H9 (cell line): ENCODE data around the gene GXYLT2. TPM values are rescaled to one million over a fixed set of nuclear protein-coding genes. Genes with fewer than 3 reads are reported as not detected.

Experiments
- DNase-seq: peaks from one replicate; pipeline ENCODE4 v3.0.0-alpha.2; 2017
- H2AFZ ChIP-seq: one replicate; pipeline ENCODE4 v1.6.1; 2013; ENCODE audit warnings: mild to moderate bottlenecking, low read length, control low read depth, moderate library complexity
- H2AK5ac ChIP-seq: 2 replicates; pipeline ENCODE4 v1.6.1; 2013; ENCODE audit warnings: low read length, control low read depth, mixed read lengths; ENCODE audit not compliant: insufficient read length
- H2BK120ac ChIP-seq: one replicate; pipeline ENCODE4 v1.6.1; 2013; ENCODE audit warnings: low read depth, mild to moderate bottlenecking, low read length, control low read depth, inconsistent platforms; ENCODE audit not compliant: poor library complexity, severe bottlenecking
- H2BK12ac ChIP-seq: 2 replicates; pipeline ENCODE4 v1.6.1; 2013; ENCODE audit warnings: low read length, control low read depth, mixed read lengths, low read depth; ENCODE audit not compliant: insufficient read length
- H2BK15ac ChIP-seq: 2 replicates; pipeline ENCODE4 v1.6.1; 2013; ENCODE audit warnings: low read depth, low read length, control low read depth
- H2BK20ac ChIP-seq: one replicate; pipeline ENCODE4 v1.6.1; 2013; ENCODE audit warnings: low read depth, mild to moderate bottlenecking, low read length, control low read depth, inconsistent platforms; ENCODE audit not compliant: poor library complexity, severe bottlenecking
- H2BK5ac ChIP-seq: 2 replicates; pipeline ENCODE4 v1.6.1; 2013; ENCODE audit warnings: low read length, control low read depth, mixed read lengths; ENCODE audit not compliant: insufficient read length
- H3K14ac ChIP-seq: 2 replicates; pipeline ENCODE4 v1.6.1; 2013; ENCODE audit warnings: low read length, control low read depth; ENCODE audit not compliant: insufficient read depth
- H3K18ac ChIP-seq: 2 replicates; pipeline ENCODE4 v1.6.1; 2013; ENCODE audit warnings: low read depth, mild to moderate bottlenecking, mixed read lengths, low read length, control low read depth; ENCODE audit not compliant: insufficient read length
- H3K23ac ChIP-seq: 2 replicates; pipeline ENCODE4 v1.6.1; 2013; ENCODE audit warnings: low read length, control low read depth, mixed read lengths, low read depth; ENCODE audit not compliant: insufficient read length
- H3K23me2 ChIP-seq: 2 replicates; pipeline ENCODE4 v1.6.1; 2013; ENCODE audit warnings: low read depth, mild to moderate bottlenecking, mixed read lengths, low read length, control low read depth; ENCODE audit not compliant: insufficient read length, poor library complexity, severe bottlenecking
- H3K27ac ChIP-seq: 2 replicates; pipeline ENCODE4 v1.5.1; 2013; ENCODE audit warnings: low read length, control low read depth, mixed read lengths, low read depth; ENCODE audit not compliant: insufficient read length
- H3K27me3 ChIP-seq: 2 replicates; pipeline ENCODE4 v1.6.1; 2013; ENCODE audit warnings: low read length, control low read depth, inconsistent platforms; ENCODE audit not compliant: insufficient read depth
- H3K4ac ChIP-seq: 2 replicates; pipeline ENCODE4 v1.6.1; 2013; ENCODE audit warnings: low read depth, mild to moderate bottlenecking, control low read depth, inconsistent platforms, low read length, moderate library complexity
- H3K4me1 ChIP-seq: 2 replicates; pipeline ENCODE4 v1.6.1; 2013; ENCODE audit warnings: low read length, control low read depth, inconsistent platforms; ENCODE audit not compliant: insufficient read depth
- H3K4me2 ChIP-seq: 2 replicates; pipeline ENCODE4 v1.6.1; 2013; ENCODE audit warnings: low read length, control low read depth, mixed read lengths; ENCODE audit not compliant: insufficient read length, insufficient read depth
- H3K56ac ChIP-seq: 2 replicates; pipeline ENCODE4 v1.6.1; 2013; ENCODE audit warnings: low read depth, mild to moderate bottlenecking, mixed read lengths, low read length, control low read depth; ENCODE audit not compliant: insufficient read length
- H3K79me1 ChIP-seq: 2 replicates; pipeline ENCODE4 v1.6.1; 2013; ENCODE audit warnings: low read depth, mild to moderate bottlenecking, moderate library complexity, low read length, control low read depth, inconsistent platforms; ENCODE audit not compliant: insufficient read depth, poor library complexity, severe bottlenecking
- H3K79me2 ChIP-seq: 2 replicates; pipeline ENCODE4 v1.6.1; 2013; ENCODE audit warnings: low read length, control low read depth, inconsistent platforms; ENCODE audit not compliant: insufficient read depth
- H3K9ac ChIP-seq: 2 replicates; pipeline ENCODE4 v1.6.1; 2013; ENCODE audit warnings: low read length, control low read depth, mixed read lengths; ENCODE audit not compliant: insufficient read length; ENCODE audit errors: extremely low read depth
- H3K9me3 ChIP-seq: one replicate; pipeline ENCODE4 v1.6.1; 2013; ENCODE audit warnings: low read depth, low read length, inconsistent platforms; ENCODE audit not compliant: control insufficient read depth
- H3T11ph ChIP-seq: one replicate; pipeline ENCODE4 v1.6.1; 2013; ENCODE audit warnings: mild to moderate bottlenecking, low read length, control low read depth, inconsistent platforms
- H4K20me1 ChIP-seq: one replicate; pipeline ENCODE4 v1.6.1; 2013; ENCODE audit not compliant: control insufficient read depth, insufficient read length, insufficient read depth
- H4K5ac ChIP-seq: 2 replicates; pipeline ENCODE4 v1.6.1; 2013; ENCODE audit warnings: low read depth, mild to moderate bottlenecking, mixed read lengths, low read length, control low read depth; ENCODE audit not compliant: insufficient read length
- H4K8ac ChIP-seq: replicated peaks from 2 replicates; pipeline ENCODE4 v1.6.1; 2013; ENCODE audit warnings: low read length, control low read depth, mixed read lengths, low read depth; ENCODE audit not compliant: insufficient read length
- H4K91ac ChIP-seq: 2 replicates; pipeline ENCODE4 v1.6.1; 2013; ENCODE audit warnings: low read depth, mild to moderate bottlenecking, moderate library complexity, mixed read lengths, low read length, control low read depth; ENCODE audit not compliant: insufficient read length
- H3K27ac Mint-ChIP-seq, 3 experiments: 2 replicates in 2 of 3; 3 replicates in 1 of 3; pipeline ENCODE4 v1.8.0; 2020 to 2021; ENCODE audit warnings: mixed read lengths in 3 of 3, mild to moderate bottlenecking in 1 of 3, moderate library complexity in 1 of 3
- H3K27me3 Mint-ChIP-seq: 2 replicates; pipeline ENCODE4 v1.8.0; 2021; ENCODE audit warnings: low read depth, mild to moderate bottlenecking, moderate library complexity, mixed read lengths
- H3K36me3 Mint-ChIP-seq, 3 experiments: 2 replicates in 2 of 3; 3 replicates in 1 of 3; pipeline ENCODE4 v1.8.0; 2020 to 2021; ENCODE audit warnings: low read depth in 3 of 3, mixed read lengths in 3 of 3; ENCODE audit not compliant: insufficient read depth in 1 of 3
- H3K4me1 Mint-ChIP-seq, 2 experiments: 2 replicates each; pipeline ENCODE4 v1.8.0; 2020; ENCODE audit warnings: mixed read lengths in 2 of 2
- H3K4me3 Mint-ChIP-seq, 2 experiments: 2 replicates in 1 of 2; 3 replicates in 1 of 2; pipeline ENCODE4 v1.8.0; 2020 to 2021; ENCODE audit warnings: mild to moderate bottlenecking in 2 of 2, mixed read lengths in 2 of 2, moderate library complexity in 1 of 2
- H3K9me3 Mint-ChIP-seq, 2 experiments: 2 replicates in 1 of 2; 3 replicates in 1 of 2; pipeline ENCODE4 v1.8.0; 2020; ENCODE audit warnings: mild to moderate bottlenecking in 2 of 2, mixed read lengths in 2 of 2, moderate library complexity in 1 of 2
- WGBS: extraction: QIAGEN DNeasy Blood & Tissue Kit; methylation state at CpG from one replicate; pipeline ENCODE4 v1.1.7; 2013; ENCODE audit warnings: missing lambda C conversion rate, low lambda C conversion rate, mixed read lengths; ENCODE audit not compliant: insufficient read length; ENCODE audit errors: extremely low coverage; 5-methylcytosine and 5-hydroxymethylcytosine counted together
- total RNA-seq: library from RNA; stranded (reverse); gene quantifications from 2 replicates; pipeline ENCODE4 v1.2.1, GENCODE V29; 2021
- TF ChIP-seq, protein P1 (sequence below): fragments of 200-600 bp; sonication (generic); conservative IDR thresholded peaks from 3 replicates; pipeline ENCODE4 v1.8.0; 2021; ENCODE audit warnings: antibody characterized with exemption, mild to moderate bottlenecking

Gene GXYLT2
- total RNA-seq, 1 experiment from 2014 or later: 2.0 TPM

GRCh38 chr3:72996473-72997333 is 108.9 kb downstream of the GXYLT2 start, which contains the start of gene PPP4R2:
Gene PPP4R2 (plus strand): TSS chr3:72996811. CDS start chr3:72997038, 227 bp downstream.
- no peak within 1 kb of the TSS for H3K23ac ChIP-seq
- no peak within 1 kb of the TSS for H2BK15ac ChIP-seq
- peak within 1 kb of the TSS; percentile 83 for H3K27ac ChIP-seq
- no CpG with 5 or more reads among the region's 75 CpGs for WGBS
- H2BK5ac ChIP-seq: peak within 1 kb of the TSS; percentile 46
- H3K18ac ChIP-seq: peak within 1 kb of the TSS; percentile 95
- Mint-ChIP-seq H3K27me3 (no peaks in the 10 kb centered on the region; the same call in 1 of the 2 replicates), H3K4me3 (peak within 1 kb of the TSS; percentile 84 to 89), H3K36me3 (peaks cover 18 to 42% (median 40%) of the 10 kb centered on the region in 3 experiments), H3K27ac (peak within 1 kb of the TSS; percentile 95 to 99 (median 97)), H3K4me1 (peaks cover 23 to 38% of the 10 kb centered on the region in 2 experiments), H3K9me3 (no peaks in the 10 kb centered on the region)
- H3K56ac ChIP-seq: no peak within 1 kb of the TSS
- no peaks in the 10 kb centered on the region for H3K27me3 ChIP-seq
- TF ChIP-seq, protein P1, sequence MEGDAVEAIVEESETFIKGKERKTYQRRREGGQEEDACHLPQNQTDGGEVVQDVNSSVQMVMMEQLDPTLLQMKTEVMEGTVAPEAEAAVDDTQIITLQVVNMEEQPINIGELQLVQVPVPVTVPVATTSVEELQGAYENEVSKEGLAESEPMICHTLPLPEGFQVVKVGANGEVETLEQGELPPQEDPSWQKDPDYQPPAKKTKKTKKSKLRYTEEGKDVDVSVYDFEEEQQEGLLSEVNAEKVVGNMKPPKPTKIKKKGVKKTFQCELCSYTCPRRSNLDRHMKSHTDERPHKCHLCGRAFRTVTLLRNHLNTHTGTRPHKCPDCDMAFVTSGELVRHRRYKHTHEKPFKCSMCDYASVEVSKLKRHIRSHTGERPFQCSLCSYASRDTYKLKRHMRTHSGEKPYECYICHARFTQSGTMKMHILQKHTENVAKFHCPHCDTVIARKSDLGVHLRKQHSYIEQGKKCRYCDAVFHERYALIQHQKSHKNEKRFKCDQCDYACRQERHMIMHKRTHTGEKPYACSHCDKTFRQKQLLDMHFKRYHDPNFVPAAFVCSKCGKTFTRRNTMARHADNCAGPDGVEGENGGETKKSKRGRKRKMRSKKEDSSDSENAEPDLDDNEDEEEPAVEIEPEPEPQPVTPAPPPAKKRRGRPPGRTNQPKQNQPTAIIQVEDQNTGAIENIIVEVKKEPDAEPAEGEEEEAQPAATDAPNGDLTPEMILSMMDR: no peak
- H3T11ph ChIP-seq: no peak within 1 kb of the TSS
- peak within 1 kb of the TSS; percentile 71 for H2AK5ac ChIP-seq
- H2BK12ac ChIP-seq: peak within 1 kb of the TSS; percentile 67
- H3K23me2 ChIP-seq: peaks cover 10% of the 10 kb centered on the region
- H4K91ac ChIP-seq: no peak within 1 kb of the TSS
- peak within 1 kb of the TSS; percentile 85 for H2AFZ ChIP-seq
- peak within 1 kb of the TSS; percentile 90 for H3K14ac ChIP-seq
- H3K4ac ChIP-seq: no peak within 1 kb of the TSS; the same call in 1 of the 2 replicates
- H4K20me1 ChIP-seq: no peaks in the 10 kb centered on the region
- H4K5ac ChIP-seq: peak within 1 kb of the TSS; percentile 90
- no peak within 1 kb of the TSS for H2BK20ac ChIP-seq
- DNase-seq: peak; percentile 89
- H3K79me2 ChIP-seq: peaks cover 39% of the 10 kb centered on the region
- H3K9me3 ChIP-seq: no peaks in the 10 kb centered on the region
- H4K8ac ChIP-seq: no peak within 1 kb of the TSS
- no peaks in the 10 kb centered on the region for H3K79me1 ChIP-seq
- peak within 1 kb of the TSS; percentile 98 for H3K9ac ChIP-seq
- no peak within 1 kb of the TSS for H2BK120ac ChIP-seq
- H3K4me1 ChIP-seq: no peaks in the 10 kb centered on the region
- H3K4me2 ChIP-seq: peak within 1 kb of the TSS; percentile 91
